GM21423 (cell line): ENCODE data around the gene FRY.
"Not testable (repeated sequence)": the region's sequence is repeated elsewhere in the genome, so short reads cannot be mapped to it uniquely, and the experiment has no call there.

Experiments
- ATAC-seq: cut with Tn5 transposase; IDR thresholded peaks from one replicate; pipeline ENCODE4 v1.9.1; 2021; ENCODE audit warnings: mild to moderate bottlenecking, moderate library complexity; ENCODE audit not compliant: unreplicated experiment

Gene FRY

GRCh38 chr13:32031025-32031814, at the start of gene FRY:
TSS of gene FRY (plus strand) at chr13:32031774. CDS start at chr13:32031796, 22 bp downstream.
- peak; percentile 73 for ATAC-seq

GRCh38 chr13:31982124-31982523, 49.5 kb upstream of the FRY start:
- ATAC-seq = no peak

DNA sequence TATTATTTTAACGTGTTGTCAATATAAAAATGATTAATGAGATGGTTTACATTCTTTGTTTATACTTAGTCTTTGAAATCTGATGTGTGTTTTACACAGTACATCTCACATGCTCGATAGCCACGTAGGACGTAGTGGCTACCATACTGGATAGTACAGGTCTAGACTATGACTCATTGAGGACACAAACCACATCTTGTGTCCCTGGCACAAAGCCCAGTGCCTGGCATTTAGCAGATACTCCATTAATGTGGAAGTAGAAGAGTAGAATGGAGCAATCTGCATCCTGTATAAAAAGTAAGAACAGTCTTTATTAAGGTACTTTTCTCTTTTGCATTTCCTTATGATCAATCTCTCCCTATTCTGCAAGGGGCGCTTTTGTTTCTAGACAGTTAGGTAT, 49.0 kb upstream of the FRY start:
- ATAC-seq = no peak

GRCh38 chr13:31983696-31984095, 47.9 kb upstream of the FRY start:
- ATAC-seq = not testable (repeated sequence)

DNA sequence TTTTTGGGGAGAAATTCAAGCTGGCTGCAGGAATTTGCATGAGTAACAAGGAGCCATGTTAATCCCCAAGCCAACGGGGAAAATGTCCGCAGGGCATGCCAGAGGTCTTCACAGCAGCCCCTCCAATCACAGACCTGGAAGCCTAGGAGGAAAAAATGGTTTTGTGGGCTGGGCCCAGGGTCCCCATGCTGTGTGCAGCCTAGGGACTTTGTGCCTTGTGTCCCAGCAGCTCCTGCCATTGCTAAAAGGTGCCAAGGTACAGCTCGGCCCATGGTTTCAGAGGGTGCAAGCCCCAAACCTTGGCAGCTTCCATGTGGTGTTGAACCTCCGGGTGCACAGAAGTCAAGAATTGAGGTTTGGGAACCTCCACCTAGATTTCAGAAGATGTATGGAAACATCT, 47.2 kb upstream of the FRY start:
- ATAC-seq = not testable (repeated sequence)

DNA sequence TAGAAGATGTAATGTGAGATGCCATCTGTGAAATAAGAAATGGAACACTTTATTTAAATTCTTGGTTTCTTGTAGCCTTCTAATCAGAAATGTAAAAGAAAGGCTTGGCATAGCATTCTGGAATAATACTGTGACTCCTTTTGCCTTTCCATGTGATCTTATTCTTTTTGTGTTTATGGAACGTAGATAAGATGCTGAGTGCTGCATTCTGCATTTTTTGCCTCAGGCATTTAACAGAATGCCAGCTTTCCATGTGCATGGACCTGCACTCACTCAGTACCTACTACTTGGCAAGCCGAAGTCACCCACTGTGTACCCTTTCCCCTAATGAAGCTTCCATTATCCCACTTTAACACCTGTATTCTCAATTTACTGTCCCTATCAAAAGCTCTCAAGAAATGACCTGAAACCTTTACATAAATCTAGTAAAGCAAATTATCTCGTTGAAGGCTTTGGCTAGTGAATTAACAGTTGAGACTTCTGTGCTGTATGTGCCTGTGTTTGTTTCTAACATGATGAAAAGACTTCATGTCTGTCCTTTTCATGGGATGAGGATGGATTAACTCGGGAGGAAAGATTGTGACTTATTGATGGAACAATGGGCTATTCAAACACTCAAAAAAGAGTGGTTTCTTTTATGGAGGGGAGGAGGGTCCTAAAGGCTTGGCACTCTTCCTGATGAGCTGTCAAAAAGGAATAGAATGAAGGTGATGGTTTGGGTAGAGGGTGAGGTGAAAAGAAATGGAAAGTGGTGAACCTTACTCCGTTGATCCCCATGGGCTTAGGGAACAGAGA, 44.7 kb upstream of the FRY start:
- no peak for ATAC-seq

DNA sequence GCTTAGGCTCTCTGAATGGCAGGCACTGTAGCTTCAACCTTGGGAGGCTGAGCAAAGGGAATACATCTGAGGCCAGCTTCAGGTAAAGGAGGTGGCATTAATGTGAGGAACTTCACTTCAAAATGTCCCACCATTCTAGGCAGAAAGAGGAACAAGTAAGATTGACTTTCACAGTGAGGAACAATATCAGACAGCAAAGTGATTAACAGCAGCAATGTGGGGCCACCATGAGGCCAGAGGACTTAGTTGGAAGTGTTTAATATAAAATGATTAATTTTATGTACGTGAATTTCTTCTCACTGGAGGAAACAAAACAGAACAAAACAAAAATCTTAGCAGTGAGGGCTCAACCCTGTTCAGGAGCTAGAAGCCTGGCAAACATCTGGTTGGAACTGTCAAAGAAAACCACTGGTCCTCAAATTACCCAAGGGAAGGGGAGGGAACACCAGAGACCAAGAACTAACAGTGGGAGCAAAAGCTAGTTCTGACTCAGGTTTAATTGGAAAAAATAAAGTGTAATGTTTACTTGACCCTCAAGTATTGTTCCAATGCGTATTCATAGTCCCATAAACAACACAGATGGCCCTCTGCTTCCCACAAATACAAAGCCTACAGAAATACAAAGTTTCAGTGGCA, 43.9 kb upstream of the FRY start:
- no peak for ATAC-seq

GRCh38 chr13:31994367-31994766, 37.2 kb upstream of the FRY start:
- not testable (repeated sequence) for ATAC-seq

- ATAC-seq = no peak
These were observed 35.0 kb upstream of the FRY start for GRCh38 chr13:31996601-31997000.

DNA sequence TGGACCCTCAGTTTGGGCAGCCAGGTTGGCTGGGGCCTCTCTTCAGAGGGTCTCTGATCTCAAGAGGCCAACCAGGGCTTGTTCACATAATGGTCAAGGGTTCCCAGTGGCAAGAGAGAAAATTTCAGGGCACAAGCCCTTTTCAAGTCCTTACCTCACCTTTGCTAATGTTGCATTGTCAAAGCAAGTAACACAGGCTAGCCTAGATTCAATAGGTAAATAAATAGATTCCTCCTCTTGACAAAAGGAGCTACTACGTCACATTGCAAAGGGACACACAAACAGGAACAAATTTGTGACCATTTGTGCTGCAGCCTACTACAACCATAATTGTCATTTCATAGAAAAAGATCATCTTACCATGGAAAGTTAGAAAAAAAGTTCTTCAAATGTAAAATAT, 33.9 kb upstream of the FRY start:
- no peak for ATAC-seq

DNA sequence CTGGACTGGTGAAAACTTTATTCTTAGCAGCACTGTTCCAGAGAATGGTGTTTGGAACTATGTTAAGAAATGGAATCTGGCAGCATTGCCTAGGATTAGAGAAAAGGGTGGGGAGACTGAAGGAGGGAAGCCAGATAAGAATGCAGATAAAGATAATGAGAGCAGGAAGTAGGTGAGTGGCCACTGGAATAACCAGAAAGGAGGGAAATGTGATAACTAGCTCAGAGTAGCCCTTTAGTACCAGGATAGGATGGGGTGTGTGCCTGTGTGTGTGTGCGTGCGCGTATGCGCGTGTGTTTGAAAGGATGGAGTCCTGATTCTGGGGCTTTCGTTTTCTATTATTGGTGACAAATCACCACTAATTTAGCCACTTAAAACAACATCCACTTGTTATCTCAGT, 33.4 kb upstream of the FRY start:
- no peak for ATAC-seq

DNA sequence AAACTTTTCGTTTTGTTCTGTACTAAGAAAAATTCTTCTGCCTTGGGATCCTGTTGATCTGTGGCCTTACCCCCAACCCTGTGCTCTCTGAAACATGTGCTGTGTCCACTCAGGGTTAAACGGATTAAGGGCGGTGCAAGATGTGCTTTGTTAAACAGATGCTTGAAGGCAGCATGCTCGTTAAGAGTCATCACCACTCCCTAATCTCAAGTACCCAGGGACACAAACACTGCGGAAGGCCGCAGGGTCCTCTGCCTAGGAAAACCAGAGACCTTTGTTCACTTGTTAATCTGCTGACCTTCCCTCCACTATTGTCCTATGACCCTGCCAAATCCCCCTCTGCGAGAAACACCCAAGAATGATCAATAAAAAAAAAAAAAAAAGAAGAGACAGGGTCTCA, 30.8 kb upstream of the FRY start:
- ATAC-seq = not testable (repeated sequence)

DNA sequence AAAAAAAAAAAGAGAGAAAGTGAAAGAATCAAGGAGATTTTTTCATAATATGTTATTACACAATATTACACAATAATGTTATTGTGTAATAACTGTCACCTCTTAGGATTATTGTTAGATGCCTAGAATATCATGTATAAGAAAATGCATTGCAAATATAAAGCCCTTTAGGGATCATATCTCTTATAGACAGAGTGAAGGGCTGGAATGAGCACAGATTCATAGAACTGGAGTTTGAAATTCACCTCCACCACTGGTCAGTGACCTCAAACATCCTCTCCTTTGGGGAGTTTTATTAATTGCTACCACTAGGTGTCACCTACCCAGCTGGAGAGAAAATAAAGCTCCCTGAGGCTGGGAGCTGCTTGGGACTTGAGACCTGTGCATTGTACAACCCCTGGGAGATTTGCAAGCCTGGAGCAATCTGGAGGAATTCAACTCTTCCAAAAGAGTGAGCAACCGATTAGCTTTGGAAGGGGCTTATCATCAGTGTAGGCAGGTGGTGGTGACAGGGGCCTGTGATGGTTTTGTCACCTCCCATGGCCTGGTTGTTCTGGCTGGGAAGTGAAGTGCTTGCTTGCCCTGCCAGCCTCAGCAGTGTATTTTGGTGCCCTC, 30.3 kb upstream of the FRY start:
- peak; percentile 96 for ATAC-seq

- ATAC-seq = no peak
These were observed 29.8 kb upstream of the FRY start for GRCh38 chr13:32001769-32002168.

DNA sequence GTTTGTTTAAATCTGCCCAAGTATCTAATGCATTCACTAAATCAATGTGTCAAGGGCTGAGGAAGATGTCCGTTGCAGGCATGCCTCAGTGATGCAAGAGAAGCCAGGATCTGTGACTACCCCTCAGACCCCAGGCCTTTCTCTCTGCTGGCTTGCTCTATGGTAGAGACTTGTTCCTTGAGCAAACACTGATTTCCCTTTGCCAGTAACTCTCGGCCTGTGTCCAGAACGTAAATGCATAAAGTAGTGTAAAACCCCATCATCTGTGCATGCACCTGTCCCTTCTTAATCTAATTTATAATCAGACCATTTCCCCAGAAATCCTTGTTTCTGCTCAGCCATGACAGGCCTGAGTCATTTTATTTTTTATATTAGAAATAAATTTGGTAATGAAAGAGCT, 28.7 kb upstream of the FRY start:
- ATAC-seq = no peak

- ATAC-seq = no peak
These were observed 24.1 kb upstream of the FRY start for GRCh38 chr13:32007494-32007893.

DNA sequence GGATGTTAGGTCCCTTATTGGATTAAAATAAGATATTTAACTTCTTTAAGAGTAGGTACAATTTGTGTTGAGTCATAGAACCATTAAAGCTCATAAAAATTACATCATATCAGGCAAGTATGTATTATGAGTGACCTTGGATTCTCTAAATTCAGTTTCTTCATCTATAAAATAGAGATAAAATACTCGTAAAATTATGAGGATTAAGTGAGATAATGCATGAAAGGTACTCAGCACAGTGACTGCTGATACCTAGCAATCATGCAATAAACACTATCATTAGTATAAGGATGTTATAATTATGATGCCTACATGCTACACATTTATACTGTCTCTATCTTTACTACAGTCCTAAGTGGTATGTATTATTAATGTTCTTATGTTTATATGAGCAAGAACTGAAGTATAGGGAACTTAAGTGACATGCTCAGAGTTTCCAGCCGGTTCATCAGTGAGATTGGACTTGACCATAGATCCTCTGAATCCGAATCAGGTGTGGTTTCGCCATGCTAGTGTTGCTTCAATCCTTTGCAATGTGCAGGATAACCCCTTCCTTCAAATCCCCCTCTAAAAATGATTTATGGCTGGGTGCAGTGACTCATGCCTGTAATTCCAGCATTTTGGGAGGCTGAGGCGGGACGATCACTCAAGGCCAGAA, 22.9 kb upstream of the FRY start:
- no peak for ATAC-seq

DNA sequence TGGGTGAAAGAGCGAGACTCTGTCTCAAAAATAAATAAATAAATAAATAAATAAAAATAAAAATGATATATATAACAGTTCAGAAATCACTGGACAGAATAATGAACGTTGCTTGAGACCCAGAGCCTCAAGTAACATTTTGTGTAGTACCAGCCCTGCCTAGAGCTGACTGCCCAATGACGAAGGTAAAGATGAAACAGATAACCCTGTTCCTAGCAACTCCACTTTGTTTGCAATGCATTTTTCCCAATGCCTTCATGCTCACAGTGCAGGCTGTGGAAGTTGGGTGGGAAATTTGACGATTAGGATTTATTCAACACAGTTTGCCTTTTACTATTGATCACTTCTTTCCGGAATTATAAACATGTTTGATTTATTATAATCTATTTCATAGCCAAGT, 22.2 kb upstream of the FRY start:
- no peak for ATAC-seq

DNA sequence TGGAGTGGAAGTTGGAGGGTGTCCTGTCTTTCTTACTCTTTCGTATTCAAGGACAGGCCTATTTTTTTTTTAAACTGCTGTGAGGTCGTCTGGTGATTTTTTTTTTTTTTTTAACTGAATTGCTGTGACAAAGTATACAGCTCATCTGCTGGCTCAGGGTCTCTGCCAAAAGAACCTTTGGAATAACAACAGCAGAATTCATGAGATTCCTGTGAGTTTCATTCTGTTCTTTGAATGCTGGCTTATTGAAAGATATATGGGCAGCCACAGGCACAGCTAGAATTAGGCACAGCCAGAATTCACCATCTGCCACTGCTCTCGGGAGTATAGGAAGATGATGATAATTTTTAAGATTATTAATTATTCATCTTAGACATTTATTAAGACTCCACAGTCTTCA, 21.4 kb upstream of the FRY start:
- no peak for ATAC-seq

DNA sequence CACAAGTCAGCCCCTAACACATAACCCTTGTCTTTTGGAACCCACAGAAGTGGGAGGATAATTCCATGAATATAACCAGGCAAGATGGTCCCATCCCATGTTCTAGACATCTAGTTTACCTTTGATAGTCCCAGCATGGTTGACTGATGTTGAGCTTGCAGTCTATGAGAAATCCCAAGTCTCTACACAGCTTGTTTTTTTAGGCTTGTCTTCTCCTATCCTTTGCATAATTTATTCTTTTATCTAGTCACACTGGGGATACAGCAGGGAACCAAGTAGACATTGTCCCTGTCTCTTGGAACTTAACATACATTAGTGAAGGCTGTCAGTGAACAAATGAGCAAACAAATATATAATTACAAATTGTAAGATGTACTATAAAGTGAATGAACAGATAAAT, 19.6 kb upstream of the FRY start:
- ATAC-seq = no peak

GRCh38 chr13:32013181-32013580, 18.4 kb upstream of the FRY start:
- no peak for ATAC-seq
